Left kidney (tissue), 8 donors: Measurements from ENCODE around the gene CDH3. TPM values are rescaled to one million over a fixed set of nuclear protein-coding genes. Genes with fewer than 3 reads are reported as not detected.
A peak's percentile ranks its signal among the peaks of the same experiment; 100 is the strongest.

Experiments used
- DNase-seq: peaks from one replicate; pipeline ENCODE4 v3.0.0-alpha.2; 2013
- long read RNA-seq, 8 donors: transcript quantifications; one replicate each; lab custom pipeline, GENCODE V29; 2026
- polyA plus RNA-seq: library from polyadenylated mRNA; unstranded; fragments of 120-200 nt; gene quantifications from one replicate; pipeline ENCODE4 v1.2.1, GENCODE V29; 2013; ENCODE audit not compliant: insufficient read length

Gene CDH3
- polyA plus RNA-seq = 65.2 TPM
- long read RNA-seq, donor 1, full-length matches to known transcripts = 4 of 4 reads
- long read RNA-seq, donor 1, partial matches to known transcripts = 0 of 4 reads
- long read RNA-seq, donor 1, other reads (novel, unspliced or antisense) = 0 of 4 reads
- long read RNA-seq, donor 2, full-length matches to known transcripts = 4 of 13 reads
- long read RNA-seq, donor 2, partial matches to known transcripts = 9 of 13 reads
- long read RNA-seq, donor 2, other reads (novel, unspliced or antisense) = 0 of 13 reads
- long read RNA-seq, donor 3, partial matches to known transcripts = 16 of 17 reads
- long read RNA-seq, donor 3, other reads (novel, unspliced or antisense) = 0 of 17 reads
- long read RNA-seq, donor 4, partial matches to known transcripts = 0 of 1 reads
- long read RNA-seq, donor 4, other reads (novel, unspliced or antisense) = 0 of 1 reads
- long read RNA-seq, donor 5, full-length matches to known transcripts = 7 of 18 reads
- long read RNA-seq, donor 5, partial matches to known transcripts = 11 of 18 reads
- long read RNA-seq, donor 5, other reads (novel, unspliced or antisense) = 0 of 18 reads
- long read RNA-seq, donor 6, full-length matches to known transcripts = 4 of 4 reads
- long read RNA-seq, donor 6, partial matches to known transcripts = 0 of 4 reads
- long read RNA-seq, donor 6, other reads (novel, unspliced or antisense) = 0 of 4 reads
- long read RNA-seq, donor 7, full-length matches to known transcripts = 6 of 32 reads
- long read RNA-seq, donor 7, partial matches to known transcripts = 26 of 32 reads
- long read RNA-seq, donor 7, other reads (novel, unspliced or antisense) = 0 of 32 reads
- long read RNA-seq, donor 8, full-length matches to known transcripts = 6 of 6 reads
- long read RNA-seq, donor 8, partial matches to known transcripts = 0 of 6 reads
- long read RNA-seq, donor 8, other reads (novel, unspliced or antisense) = 0 of 6 reads

- DNase-seq = no peak
These were observed at the start of gene CDH3 for GRCh38 chr16:68644715-68645493. Gene CDH3, plus strand, starts transcription at chr16:68645310. Its CDS starts 70 bp downstream, at chr16:68645380.

GRCh38 chr16:68596266-68596665, 48.8 kb upstream of the CDH3 start:
- DNase-seq = no peak

- no peak for DNase-seq
These were observed 45.5 kb upstream of the CDH3 start for GRCh38 chr16:68599586-68599985.

- DNase-seq = no peak
These were observed 39.4 kb upstream of the CDH3 start for GRCh38 chr16:68605746-68606145.

- DNase-seq = no peak
These were observed 37.7 kb upstream of the CDH3 start for GRCh38 chr16:68607443-68607842.

GRCh38 chr16:68608330-68608729, 36.8 kb upstream of the CDH3 start:
- no peak for DNase-seq

GRCh38 chr16:68612996-68613395, 32.1 kb upstream of the CDH3 start:
- no peak for DNase-seq

- no peak for DNase-seq
These were observed 27.4 kb upstream of the CDH3 start for GRCh38 chr16:68617734-68618133.

- no peak for DNase-seq
These were observed 18.6 kb upstream of the CDH3 start for GRCh38 chr16:68626557-68626956.

GRCh38 chr16:68627951-68628425, 17.1 kb upstream of the CDH3 start:
- no peak for DNase-seq

- DNase-seq = no peak
These were observed 15.7 kb upstream of the CDH3 start for GRCh38 chr16:68629351-68629910.

GRCh38 chr16:68636064-68636560, 9.0 kb upstream of the CDH3 start:
- no peak for DNase-seq

- no peak for DNase-seq
These were observed 8.3 kb upstream of the CDH3 start for GRCh38 chr16:68636818-68637217.

- DNase-seq = no peak
These were observed 4.1 kb upstream of the CDH3 start for GRCh38 chr16:68640972-68641371.

- no peak for DNase-seq
These were observed 3.1 kb upstream of the CDH3 start for GRCh38 chr16:68642047-68642435.

GRCh38 chr16:68642436-68643101, 2.5 kb upstream of the CDH3 start:
- DNase-seq = peak; percentile 74

GRCh38 chr16:68643227-68643626, 1.9 kb upstream of the CDH3 start:
- no peak for DNase-seq

- no peak for DNase-seq
These were observed 1.3 kb upstream of the CDH3 start for GRCh38 chr16:68643847-68644246.

GRCh38 chr16:68644296-68644695, 814 bp upstream of the CDH3 start:
- no peak for DNase-seq

GRCh38 chr16:68645494-68646388, 631 bp downstream of the CDH3 start:
- DNase-seq = no peak
